Vagina (tissue), 2 donors: ENCODE measurements around the gene ASPG.

Experiments used
- CTCF ChIP-seq, 3 experiments: fragments of 450-650 bp in 2 of 3; fragments of 200-600 bp in 1 of 3; sonication (generic) in 1 of 3; IDR thresholded peaks; one replicate each; pipeline ENCODE4 v1.5.1; 2017 to 2019; ENCODE audit warnings: antibody characterized with exemption in 3 of 3, mild to moderate bottlenecking in 2 of 3, moderate library complexity in 2 of 3
- POLR2AphosphoS5 ChIP-seq, 2 donors: sonication (generic); formaldehyde crosslinking; IDR thresholded peaks; one replicate each; pipeline ENCODE4 v1.9.0; 2017; ENCODE audit warnings: antibody characterized with exemption in 2 of 2, mild to moderate bottlenecking in 2 of 2, low read depth in 1 of 2; ENCODE audit not compliant: insufficient read depth in 1 of 2

- TF ChIP-seq CTCF (IDR thresholded peaks at IDR 0.05) (no peak), POLR2AphosphoS5 (IDR thresholded peaks at IDR 0.05; ENCODE audit: insufficient read depth in 1 of 2, low read depth in 1 of 2) (no peak)
Observed at GRCh38 chr14:104105071-104105821, 19.7 kb downstream of the ASPG start.
